ENCODE results near the gene TNFRSF11A.

- TF ChIP-seq CTCF (IDR thresholded peaks at IDR 0.05; ENCODE audit: poor library complexity) (no peak), EZH2 (IDR thresholded peaks at IDR 0.05; ENCODE audit: borderline replicate concordance) (no peak)
Observed at GRCh38 chr18:62361288-62361687, 36.2 kb downstream of the TNFRSF11A start.

All from hepatocyte (in vitro differentiated cells).